Dedifferentiated amniotic fluid mesenchymal stem cell (primary cell): Measurements from ENCODE around the gene TMEM52.
"Not testable (repeated sequence)": the region's sequence is repeated elsewhere in the genome, so short reads cannot be mapped to it uniquely, and the experiment has no call there.

ENCODE experiments used
- DNase-seq: peaks from one replicate; pipeline ENCODE4 v3.0.0-alpha.2; 2016; ENCODE audit errors: extremely low spot score

Gene TMEM52

DNA sequence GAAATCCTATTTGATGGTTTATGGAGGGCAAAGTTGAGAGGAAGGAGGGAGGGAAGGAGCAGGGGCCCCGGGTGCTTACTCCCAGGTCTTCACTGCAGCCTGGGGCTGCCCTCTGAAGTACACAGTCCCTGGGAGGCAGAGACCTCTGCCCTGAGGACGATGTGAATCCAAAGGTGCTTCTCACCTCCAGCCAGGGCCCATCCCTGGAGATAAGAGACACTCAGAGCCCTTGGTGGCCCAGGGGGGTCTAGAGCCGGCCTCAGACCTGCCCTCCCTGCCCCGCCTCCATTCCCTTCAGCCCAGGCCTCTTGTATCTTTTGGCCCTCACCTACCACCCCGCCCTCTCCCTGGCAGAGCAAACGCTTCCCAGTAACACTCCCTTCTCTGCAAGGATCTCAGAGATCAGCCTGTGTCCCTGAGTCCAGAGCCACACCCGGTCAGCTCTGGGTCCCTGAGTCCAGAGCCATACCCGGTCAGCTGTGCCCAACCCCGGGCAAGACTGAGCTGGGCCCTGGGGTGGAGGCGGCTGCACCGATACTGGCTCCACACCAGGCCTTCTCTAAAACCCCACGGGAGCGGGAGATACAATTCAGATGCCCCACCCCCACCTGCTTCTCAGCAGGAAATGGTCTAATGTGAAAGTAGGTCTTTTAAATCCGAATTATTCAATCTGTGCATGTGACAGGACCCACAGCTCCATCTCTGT is 24.6 kb downstream of the TMEM52 start:
- DNase-seq: no peak

DNA sequence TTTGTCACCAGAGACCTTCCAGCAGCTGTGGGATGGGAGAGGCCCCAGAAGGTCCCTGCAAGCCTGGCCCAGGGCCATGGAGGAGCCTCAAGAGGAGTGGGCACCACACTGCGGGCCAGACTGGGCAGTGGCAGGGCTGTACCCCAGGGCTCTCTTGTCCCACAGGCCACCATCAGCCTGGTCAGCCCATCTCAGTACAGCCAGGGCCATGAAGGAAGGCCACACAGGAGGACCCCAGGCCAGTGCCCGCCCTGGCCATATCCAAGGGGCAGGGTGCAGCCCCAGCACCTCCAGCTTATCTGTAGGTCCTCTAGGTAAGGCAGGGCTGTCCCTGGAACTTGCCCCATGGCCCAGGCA is 25.1 kb downstream of the TMEM52 start:
- DNase-seq: no peak

DNA sequence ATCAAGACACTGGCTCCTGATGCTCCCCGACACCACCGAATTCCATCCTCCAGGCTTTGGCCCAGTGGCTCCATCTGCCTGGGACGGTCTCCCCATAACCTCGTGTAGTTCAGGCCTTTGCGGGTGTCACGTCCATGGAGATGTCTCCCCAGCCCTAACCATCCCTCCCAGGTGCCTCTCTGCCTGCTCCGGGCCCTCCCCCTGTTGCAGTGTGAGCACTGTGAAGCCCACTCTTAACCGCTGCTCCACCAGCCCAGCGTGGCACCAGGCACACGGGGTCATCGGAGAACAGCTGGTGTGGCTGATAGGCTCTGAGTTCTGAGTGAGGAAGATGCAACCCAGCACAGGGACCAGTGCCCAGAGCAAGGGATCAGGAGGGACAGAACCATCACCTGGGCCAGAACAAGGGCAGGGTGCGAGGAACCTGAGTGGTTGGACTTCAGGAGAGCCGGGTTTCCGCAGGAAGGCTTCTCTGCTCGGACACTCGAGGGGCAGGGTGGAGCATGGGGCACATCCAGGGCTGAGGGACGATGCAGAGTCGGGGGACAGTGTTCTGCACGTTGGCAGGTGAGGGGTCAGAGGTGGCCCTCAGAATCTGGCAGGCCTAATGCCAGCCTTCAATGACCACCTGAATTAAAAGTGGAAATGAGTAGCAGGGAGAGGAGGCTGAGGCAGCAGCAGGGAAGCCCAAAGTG is 25.6 kb downstream of the TMEM52 start:
- DNase-seq: no peak

DNA sequence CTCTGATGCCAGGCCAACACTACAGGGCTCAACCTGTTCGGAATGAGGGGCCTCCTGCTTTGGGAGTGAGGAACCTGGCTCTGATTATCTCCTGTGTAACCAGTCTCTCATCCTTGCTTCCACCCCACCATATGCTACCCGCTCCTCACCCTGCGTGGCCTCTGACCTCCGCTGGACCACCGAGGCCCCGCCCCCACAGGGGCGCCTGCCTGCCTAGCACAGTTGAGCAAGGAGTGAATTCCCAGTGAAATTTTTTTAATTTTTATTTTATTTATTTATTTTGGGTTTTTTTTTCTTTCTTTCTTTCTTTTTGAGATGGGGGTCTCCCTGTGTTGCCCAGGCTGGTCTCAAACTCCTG is 26.3 kb downstream of the TMEM52 start:
- no peak for DNase-seq

DNA sequence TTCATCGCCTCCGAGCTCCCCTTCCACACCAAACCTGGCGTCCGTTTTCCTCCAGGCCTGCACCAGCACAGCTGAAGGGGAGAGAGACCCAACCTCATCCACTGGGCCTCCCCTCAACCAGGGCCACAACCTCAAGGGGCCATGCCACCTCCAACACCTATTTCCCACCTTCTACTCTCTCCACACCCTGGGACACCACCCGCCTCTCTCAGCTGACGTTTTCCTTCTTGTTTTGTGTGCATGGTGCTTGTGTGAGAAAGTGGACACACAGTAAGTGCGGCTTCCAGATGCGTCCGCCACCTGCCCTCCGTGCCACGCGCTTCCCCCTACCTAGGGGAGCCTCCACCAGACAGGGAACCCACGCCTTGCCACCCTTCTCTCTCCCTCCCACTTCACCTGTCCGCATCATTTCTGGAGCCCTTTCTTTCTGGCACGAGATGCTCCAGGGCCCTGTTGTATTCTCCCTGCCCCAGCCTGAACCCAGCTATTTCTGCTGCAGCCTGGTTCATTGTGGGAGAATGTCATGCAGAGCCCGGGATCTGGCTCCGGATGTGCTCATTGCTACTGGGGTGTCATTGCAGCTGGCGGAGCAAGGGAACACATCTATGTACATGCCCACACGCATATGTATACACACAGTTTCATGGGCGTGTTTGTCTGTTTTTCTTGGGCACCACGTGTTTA is 26.9 kb downstream of the TMEM52 start:
- no peak for DNase-seq

DNA sequence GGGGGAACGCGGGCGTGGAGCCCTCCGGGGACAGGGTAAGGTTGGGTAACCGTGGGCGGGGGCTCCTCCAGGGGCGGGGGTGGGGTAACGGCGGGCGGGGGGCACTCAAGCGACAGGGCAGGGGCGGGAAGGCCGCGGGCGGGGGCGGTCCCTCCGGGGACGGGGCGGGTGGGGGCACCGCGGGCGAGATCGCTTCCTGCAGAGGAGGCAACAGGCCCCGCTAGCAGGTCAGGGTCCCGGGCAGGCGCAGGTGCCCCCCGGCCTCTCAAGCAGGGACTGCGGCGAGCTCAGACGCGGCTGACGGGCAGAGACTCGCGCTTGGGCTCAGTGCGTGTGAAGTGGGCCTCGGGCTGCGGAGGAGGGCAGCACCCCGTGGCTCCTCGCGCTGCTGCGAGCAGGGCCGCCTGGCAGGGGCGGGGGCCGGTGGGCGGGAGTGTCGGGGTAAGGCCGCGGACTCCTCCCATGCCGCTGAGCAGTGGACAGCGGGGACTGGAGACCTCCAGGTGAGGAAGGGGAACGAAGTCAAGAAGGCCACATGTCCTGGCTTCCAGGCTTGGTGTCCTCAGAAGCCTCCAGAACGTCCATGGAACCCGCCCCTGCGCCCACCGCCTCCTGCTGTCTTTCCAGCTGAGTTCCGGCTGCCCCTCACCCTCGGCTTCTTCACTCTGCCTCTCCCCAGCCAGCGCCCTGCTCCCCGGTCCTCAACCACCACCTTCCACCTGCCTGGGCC is 27.6 kb downstream of the TMEM52 start:
- DNase-seq: no peak

DNA sequence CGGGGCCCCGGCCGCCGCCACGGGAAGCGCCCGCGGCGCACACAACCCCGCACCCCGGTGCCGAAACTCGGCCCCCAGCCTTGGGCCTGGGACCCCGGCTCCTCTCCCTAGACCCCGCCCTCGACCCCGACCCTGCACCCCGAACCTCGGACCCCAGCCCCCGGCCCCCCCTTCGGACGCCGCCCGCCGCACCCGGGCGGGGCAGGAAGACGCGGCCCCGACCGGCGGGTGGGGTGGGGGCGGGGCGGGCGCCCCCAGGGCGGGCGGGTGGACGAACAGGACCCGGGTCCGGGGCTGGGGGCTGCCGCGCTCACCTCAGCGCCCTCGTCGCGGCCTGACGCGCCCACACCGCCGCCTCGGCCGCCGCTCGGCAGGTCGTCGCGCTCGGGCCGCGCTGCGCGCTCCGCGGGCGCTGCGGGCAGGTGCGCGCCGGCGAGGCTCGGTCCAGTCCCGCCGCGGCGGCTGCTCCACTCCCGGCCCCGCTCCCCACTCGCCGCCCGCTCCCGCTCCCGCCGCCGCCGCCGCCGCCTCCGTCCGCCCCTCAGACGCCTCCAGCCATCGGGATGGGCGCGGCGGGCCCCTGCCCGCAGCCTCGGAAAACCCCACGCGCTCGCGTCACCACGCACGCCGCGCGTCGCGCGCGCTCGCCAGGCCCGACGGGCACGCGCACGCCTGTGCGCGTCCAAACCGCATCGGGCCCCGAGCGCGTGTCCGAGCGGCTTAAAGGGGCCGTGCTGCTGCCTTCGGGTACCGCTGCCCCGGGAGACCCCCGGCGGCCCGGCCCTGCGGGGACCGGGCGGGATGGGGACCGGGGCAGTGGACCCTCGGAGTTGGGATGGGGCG is 28.4 kb downstream of the TMEM52 start, which contains the start of gene GNB1:
Gene GNB1, minus strand, starts transcription at position 582 of the 843 bp plus-strand sequence. CDS start 65,634 bp downstream, outside the sequence.
- peak; percentile 70 for DNase-seq

DNA sequence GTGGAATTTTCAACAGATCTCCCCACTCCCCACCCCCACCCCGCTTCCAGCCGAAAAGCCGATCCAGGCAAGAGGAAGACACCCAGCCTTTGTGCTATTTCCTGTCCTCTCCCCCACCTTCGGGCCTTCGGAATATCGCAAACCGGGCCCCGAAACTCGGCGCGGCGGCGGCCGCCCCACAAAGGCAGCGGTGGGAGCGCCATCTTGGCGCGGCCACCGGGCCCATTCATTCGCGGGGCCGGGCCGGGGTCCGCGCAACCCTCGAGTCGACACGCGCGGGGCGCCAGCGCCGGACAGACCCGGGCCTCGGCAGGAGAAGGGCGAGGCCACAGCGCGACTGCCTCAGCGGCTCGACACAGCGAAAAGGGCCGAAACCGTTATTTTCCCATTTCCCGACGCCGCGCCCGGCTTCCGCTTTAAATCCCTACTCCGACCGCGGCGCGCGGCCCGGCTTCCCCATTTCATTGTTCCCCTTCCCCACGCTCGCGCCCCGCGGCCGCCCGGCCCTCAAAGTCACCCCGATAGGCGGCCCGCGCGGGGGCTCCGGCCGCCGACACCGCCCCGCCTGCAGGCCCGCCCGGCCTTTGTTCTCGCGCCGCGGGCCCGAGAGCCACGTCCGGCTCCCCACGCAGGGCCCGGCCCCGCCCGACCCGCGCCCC is 29.1 kb downstream of the TMEM52 start:
- DNase-seq: no peak

DNA sequence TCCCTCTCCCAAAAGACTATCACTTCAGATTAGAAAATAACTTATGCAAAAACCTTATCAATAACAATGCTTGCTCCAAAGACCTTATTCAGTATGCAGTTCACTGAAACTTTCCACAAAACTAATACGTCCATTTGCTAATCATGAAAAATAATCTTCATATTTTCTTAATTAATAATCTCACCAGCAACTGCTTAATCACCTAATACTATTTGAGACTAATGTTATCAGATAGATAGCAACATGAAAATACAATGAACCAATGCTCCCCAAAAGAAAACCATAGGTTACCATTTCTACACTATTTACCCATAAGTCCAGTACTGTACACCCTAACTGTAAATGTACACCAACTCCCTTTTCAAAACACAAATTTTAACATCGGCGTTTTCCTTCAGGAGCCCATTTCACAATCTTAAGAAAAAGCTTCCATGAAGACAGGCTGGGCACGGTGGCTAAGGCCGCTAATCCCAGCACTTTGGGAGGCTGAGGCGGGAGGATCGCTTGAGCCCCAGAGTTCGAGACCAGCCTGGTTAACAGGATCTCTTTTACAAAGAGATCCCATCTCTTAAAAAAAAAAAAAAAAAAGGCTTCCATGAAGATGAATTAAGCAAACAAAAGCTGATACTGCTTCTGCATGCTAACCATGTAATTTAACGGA is 29.9 kb downstream of the TMEM52 start:
- no peak for DNase-seq

DNA sequence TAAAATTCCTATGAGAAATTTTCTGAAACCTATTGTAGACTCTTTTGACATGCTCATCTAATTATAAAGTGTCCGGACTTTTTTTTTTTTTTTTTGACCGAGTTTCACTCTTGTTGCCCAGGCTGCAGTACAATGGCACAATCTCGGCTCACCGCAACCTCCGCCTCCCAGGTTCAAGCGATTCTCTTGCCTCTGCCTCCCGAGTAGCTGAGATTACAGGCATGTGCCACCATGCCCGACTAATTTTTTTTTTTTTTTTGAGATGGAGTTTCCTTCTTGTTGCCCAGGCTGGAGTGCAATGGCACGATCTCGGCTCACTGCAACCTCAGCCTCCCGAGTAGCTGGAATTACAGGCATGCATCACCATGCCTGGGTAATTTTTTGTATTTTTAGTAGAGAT is 35.2 kb downstream of the TMEM52 start:
- not testable (repeated sequence) for DNase-seq

DNA sequence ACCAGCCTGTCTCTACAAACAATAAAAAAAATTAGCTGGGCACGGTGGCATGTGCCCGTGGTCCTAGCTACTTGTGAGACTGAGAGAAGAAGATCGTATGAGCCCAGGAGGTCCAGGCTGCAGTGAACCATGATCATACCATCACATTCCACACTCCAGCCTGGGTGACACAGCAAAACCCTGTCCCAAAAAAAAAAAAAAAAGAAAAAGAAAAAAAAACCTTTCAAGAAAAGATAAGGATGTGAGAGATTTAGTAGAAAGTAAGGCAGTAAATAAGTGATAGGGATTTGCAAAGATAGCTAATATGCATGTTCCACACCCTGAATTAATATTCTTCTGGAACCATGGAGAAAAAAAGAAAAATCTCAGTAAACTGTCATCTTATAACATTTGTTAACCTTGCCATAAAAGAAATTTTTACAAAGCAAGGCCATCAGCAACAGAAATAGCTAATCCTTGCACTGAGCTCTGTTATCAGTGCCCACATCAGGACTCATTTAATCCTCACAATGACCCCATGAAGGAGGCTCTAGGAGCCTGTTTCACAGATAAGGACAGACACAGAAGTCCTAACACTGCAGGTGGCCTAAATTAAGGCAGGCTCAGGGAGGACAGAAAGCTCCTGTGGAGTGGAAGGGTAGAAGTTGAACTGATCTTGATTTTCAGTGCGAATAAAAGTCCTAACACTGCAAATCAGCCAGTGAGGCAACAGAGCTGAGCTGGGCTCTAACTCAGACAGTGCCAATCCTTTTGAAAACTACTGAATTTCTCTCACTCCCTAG is 35.8 kb downstream of the TMEM52 start:
- DNase-seq: no peak

DNA sequence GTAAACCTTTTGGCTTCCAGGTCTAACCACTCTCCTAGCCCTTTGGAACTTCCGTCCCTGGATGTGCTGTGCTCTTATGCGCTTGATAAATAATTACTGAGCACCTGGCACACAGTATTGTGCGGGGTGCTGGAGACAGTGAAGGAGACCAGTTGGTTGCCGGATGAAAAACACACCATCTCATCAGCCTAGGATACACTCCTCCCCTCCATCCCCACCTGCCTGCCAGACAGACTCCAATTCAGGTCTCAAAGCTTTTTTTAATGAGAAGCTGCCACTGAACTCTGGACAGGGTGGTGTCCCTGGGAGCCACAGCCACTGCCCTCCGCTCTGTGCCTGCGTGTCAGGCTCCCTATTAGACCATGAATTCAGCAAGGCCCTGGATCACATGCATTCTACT is 37.4 kb downstream of the TMEM52 start:
- no peak for DNase-seq

DNA sequence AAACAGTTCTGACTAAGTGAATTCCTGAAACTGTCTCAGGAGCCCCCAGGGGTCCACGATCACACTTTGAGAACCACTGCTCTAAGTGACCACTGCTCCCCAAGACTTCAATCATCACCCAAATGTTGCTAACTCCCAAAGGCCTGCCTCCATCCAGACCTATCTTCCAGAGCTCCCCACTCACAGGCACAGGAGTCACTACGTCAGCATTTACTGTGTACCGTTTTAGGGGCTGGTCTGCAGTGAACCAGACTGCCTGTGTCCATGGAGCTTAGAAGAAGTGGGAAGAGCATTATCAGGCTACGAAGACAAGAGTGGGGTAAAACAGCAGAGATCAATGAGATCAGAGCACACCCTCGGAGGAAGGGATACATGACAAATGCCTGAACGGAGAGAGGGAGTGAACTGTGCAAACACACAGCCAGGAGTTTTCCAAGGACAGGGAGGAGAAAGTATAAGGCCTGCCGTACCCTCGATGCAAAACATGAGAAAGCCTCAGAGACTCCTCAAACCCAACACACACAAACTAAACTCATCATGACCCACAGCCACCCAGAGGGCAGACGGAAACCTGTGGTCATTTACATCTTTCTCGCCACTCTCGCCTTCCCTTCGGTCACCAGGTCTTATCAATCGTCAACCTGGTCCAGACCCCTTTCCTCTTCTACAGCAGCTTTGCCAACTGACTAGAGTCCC is 38.3 kb downstream of the TMEM52 start:
- DNase-seq: no peak

DNA sequence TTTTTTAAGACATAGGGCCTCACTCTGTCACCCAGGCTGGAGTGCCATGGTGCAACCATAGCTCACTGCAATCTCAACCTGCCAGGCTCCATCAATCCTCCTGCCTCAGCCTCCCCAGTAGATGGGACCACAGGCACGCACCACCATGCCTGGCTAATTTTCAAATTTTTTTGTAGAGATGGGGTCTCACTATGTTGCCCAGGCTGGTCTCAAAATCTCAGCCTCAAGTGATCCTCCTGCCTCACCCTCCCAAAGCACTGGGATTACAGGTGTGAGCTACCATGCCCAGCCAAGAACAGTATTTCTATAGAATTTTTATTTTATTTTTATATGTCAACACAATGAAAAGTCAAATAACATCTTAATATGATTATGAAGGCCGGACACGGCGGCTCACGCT is 39.1 kb downstream of the TMEM52 start:
- no peak for DNase-seq

DNA sequence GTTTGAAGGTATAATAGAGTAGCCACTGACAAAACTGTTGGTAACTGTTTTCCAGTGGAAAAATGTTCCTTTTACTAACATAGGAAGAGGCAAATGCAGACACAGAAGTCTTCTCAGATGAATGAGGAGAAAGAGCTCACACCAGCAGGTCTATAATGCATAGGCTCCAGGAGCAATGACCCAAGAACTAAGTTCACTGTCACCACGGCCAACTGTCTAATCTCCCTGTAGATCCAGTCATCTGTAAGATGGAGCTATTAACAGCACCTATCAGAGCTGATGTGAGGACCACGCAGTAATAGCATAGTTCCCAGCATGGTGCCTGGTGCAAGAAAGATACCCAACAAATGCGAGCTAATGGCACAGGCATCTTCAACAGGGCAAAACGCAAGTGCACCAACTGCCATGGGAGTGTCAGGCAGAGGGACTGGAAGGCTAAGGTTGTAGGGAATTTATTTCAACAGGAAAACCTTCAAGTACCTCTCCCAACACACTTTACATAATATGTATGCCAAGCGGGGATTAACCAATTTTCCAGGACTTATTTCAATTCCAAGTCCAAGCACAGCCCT is 41.1 kb downstream of the TMEM52 start:
- DNase-seq: no peak

DNA sequence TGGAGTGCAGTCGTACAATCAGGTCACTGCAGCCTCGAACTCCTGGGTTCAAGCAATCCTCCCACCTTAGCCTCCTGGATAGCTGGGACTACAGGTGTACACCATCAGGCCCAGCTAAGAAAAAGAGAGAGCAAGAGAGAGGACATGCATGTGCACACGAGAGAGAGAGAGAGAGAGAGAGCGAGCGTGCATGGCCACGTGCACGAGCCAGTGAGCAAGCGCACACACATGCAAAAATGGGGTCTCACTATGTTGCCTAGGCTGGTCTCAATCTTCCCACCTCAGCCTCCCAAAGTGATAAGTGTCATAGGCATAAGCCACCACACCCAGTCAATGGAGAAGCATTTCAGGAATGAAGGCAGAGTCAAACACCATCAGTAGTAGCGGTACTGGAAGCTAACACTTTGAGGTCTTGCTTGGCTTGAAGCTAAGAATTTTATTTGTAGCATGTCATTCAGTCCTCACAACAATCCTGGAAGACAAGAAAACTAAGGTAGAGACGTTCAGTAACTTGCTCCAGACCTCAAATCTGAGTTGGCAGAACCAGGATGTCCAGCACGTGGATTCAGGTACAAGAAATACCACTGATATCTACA is 42.6 kb downstream of the TMEM52 start:
- no peak for DNase-seq

DNA sequence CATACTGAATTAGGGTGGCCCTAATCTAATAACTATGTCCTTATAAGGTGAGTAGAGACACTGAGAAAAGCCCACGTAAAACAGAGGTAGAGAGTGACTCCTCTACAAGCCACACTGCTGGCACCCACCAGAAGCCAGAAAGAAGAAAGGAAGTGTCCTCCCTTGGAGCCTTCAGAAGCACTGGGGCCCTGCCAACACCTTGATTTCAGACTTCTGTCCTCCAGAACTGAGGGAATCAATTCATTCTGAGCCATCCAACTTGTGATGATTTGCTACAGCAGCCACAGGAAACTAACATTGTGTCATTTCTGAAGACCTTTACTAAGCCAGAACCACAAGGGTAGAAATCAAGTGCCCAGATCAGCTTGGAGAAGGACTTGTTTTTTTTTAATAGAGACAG is 43.1 kb downstream of the TMEM52 start:
- no peak for DNase-seq

DNA sequence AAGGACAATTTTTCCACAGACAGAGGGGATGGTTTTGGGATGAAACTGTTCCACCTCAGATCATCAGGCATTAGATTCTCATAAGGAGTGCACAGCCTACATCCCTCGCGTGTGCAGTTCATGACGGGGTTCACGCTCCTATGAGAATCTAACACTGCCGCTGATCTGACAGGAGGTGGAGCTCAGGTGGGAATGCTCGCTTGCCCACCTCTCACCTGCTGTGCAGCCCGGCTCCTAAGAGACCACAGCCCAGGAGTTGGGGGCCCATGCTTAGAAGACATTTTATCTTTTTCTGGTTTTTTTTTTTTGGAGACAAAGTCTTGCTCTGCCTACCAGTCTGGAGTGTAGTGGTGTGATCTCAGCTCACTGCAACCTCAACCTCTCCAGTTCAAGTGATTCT is 44.2 kb downstream of the TMEM52 start:
- no peak for DNase-seq
